ENCODE measurements around the gene KCNQ4.
A peak's percentile ranks its signal among the peaks of the same experiment; 100 is the strongest.

The KCNQ4 gene

DNA sequence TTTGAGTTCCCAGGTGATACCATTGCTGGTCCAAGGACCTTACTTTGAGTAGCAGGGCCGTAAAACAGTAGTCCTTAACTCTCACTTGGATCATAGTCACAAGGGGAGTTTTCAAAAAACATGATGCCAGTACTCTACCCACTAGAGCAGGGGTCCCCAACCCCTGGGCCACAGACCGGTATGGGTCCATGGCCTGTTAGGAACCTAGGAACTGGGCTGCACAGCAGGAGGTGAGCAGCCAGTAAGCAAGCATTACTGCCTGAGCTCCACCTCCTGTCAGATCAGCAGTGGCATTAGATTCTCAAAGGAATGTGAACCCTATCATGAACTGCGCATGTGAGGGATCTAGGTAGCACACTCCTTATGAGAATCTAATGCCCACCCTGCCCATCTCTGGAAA, 39.7 kb upstream of the KCNQ4 start:
- Histone ChIP-seq H3K4me1 (ENCODE audit: control insufficient read depth in 1 of 2, insufficient read depth in 2 of 2, low read length in 2 of 2) (peaks cover 8 to 31% of the 10 kb centered on the region in 2 donors), H3K36me3 (ENCODE audit: control insufficient read depth in 1 of 2, insufficient read depth in 2 of 2, low read length in 2 of 2) (peaks cover 24 to 40% of the 10 kb centered on the region in 2 donors), H3K27ac (ENCODE audit: low read length) (no peak overlapping the region), H3K27me3 (ENCODE audit: low read depth, low read length) (no peaks in the 10 kb centered on the region), H3K4me3 (ENCODE audit: low read depth in 1 of 2, low read length in 2 of 2) (no peak overlapping the region), H3K9me3 (ENCODE audit: control insufficient read depth in 1 of 2, low read length in 2 of 2) (no peaks in the 10 kb centered on the region)

DNA sequence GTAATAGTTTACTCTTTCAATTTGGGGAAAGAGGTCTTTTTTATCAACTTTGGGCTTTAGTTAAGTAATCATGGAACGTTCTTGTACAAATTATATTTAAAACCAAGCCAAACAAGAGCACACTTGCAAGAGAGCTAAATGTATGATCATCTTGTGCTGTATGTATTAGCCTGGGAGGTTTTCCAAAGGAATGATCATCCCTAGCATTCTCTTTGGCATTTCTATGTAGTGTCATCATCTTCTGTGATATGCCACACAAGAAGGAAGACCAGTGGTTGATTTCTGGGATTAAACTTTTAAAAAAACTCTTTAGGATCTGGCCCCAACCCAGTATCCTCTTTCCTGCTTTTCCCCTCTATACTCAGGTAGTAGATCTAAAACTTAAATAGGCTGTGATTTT, 38.4 kb upstream of the KCNQ4 start:
- Histone ChIP-seq H3K36me3 (ENCODE audit: control insufficient read depth in 1 of 2, insufficient read depth in 2 of 2, low read length in 2 of 2) (peaks cover 27 to 33% of the 10 kb centered on the region in 2 donors), H3K9me3 (ENCODE audit: control insufficient read depth in 1 of 2, low read length in 2 of 2) (no peaks in the 10 kb centered on the region), H3K27ac (ENCODE audit: low read length) (no peak overlapping the region), H3K27me3 (ENCODE audit: low read depth, low read length) (no peaks in the 10 kb centered on the region), H3K4me3 (ENCODE audit: low read depth in 1 of 2, low read length in 2 of 2) (no peak overlapping the region), H3K4me1 (ENCODE audit: control insufficient read depth in 1 of 2, insufficient read depth in 2 of 2, low read length in 2 of 2) (peaks cover 8 to 26% of the 10 kb centered on the region in 2 donors)

DNA sequence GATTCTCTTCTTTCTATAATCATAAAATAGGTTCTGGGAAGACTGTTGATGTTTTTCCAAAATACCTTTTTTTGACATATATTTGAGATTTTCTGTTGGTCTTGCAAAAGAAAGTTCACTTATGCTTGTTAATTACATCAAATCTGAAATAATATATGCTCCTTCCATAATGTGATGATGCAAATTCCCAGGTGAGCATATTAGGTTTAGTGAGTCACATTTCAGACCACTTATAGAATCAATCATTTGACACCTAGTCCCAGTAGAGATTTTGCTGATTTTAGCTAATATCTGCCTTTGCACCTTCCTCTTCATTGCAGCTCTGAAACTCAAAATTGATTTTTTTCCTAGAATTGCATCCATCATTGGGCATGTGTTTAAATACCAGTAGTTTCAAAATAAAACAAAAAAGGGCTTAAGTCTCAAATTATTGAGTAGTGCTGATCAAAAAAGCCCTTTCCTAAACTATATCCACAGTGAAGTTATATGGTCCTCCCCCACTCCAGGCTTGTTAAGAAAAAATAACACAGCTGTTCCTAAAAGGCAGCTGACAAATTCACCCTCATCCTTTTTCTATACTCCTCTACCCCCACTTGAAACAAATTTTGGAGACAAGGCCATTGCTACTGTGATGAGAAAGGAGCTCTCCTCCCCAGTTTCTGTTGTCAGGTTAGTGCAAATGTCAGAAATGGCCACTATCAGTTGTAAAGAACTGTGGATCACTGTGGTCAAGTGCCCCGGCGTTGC, 37.1 kb upstream of the KCNQ4 start:
- H3K4me1 ChIP-seq (ENCODE audit: control insufficient read depth in 1 of 2, insufficient read depth in 2 of 2, low read length in 2 of 2), result peaks cover 8 to 13% of the 10 kb centered on the region in 2 donors
- H3K27ac ChIP-seq (ENCODE audit: low read length), result no peak overlapping the region
- peaks cover 30 to 44% of the 10 kb centered on the region in 2 donors for H3K36me3 ChIP-seq (ENCODE audit: control insufficient read depth in 1 of 2, insufficient read depth in 2 of 2, low read length in 2 of 2)
- no peaks in the 10 kb centered on the region for H3K9me3 ChIP-seq (ENCODE audit: control insufficient read depth in 1 of 2, low read length in 2 of 2)
- no peak overlapping the region for H3K4me3 ChIP-seq (ENCODE audit: low read depth in 1 of 2, low read length in 2 of 2)
- H3K27me3 ChIP-seq (ENCODE audit: low read depth, low read length), result no peaks in the 10 kb centered on the region

DNA sequence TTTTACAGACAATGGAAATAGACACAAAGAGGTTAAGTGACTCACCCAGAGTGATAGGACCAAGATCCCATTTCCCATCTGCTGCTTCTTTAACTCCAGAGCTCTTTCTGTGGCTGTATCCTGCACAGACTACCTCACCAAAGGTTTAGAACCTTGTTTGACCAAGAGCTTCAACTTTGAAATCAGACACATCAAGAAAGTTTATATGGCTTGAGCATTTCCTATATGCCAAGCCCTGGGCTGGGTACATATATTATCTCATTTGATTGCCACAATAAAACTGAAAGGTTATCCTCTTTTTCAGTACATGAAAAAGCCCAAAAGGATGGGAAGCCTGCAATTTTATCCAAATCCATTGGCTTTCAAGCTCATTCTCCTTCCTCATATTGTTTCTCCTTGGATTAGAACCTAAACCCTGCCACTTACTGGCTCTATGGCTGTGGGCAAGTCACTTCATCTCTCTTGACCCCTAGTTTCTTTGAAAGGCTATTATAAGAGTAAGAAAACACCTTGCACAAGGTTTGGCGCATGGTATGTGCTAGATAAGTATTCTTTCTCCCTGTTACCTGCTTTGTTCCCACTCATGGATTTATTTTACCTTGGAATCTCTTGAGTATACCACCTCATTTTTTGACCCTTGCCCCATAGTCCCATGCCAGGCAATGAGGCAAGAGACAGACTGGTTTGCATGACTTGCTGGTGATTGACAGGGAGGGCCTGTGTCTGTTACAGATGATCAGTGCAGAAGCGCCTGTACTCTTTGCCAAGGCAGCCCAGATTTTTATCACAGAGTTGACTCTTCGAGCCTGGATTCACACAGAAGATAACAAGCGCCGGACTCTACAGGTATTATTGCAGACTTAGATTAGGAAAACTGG, 34.5 kb upstream of the KCNQ4 start:
- H3K27ac ChIP-seq (ENCODE audit: low read length), result no peak overlapping the region
- H3K4me3 ChIP-seq (ENCODE audit: low read depth in 1 of 2, low read length in 2 of 2), result no peak overlapping the region
- peaks cover 8% of the 10 kb centered on the region in 2 donors for H3K4me1 ChIP-seq (ENCODE audit: control insufficient read depth in 1 of 2, insufficient read depth in 2 of 2, low read length in 2 of 2)
- H3K9me3 ChIP-seq (ENCODE audit: control insufficient read depth in 1 of 2, low read length in 2 of 2), result no peaks in the 10 kb centered on the region
- H3K36me3 ChIP-seq (ENCODE audit: control insufficient read depth in 1 of 2, insufficient read depth in 2 of 2, low read length in 2 of 2), result peaks cover 41 to 51% of the 10 kb centered on the region in 2 donors
- H3K27me3 ChIP-seq (ENCODE audit: low read depth, low read length), result no peaks in the 10 kb centered on the region

DNA sequence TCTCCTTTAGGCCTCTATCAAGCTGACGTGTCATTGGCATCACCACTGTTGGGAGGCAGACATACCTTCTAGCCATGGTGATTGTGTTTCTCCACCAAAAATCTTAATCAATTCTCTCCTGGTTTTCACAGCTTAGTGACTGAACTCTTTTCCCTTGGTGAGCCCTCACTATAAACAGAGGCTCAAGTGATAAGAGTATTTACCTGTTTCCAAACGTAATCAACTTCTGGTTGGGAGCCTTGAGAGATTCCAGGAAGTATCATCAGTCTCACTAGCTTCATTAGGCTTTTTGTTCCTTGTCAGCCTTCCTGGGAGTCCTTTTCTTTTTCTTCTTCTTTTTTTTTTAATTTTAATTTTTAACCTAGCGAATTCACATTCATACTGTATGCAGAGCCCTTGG, 33.8 kb upstream of the KCNQ4 start:
- Histone ChIP-seq H3K9me3 (ENCODE audit: control insufficient read depth in 1 of 2, low read length in 2 of 2) (no peaks in the 10 kb centered on the region), H3K4me1 (ENCODE audit: control insufficient read depth in 1 of 2, insufficient read depth in 2 of 2, low read length in 2 of 2) (peaks cover 8% of the 10 kb centered on the region in 2 donors), H3K36me3 (ENCODE audit: control insufficient read depth in 1 of 2, insufficient read depth in 2 of 2, low read length in 2 of 2) (peaks cover 48 to 52% of the 10 kb centered on the region in 2 donors), H3K27ac (ENCODE audit: low read length) (no peak overlapping the region), H3K27me3 (ENCODE audit: low read depth, low read length) (no peaks in the 10 kb centered on the region), H3K4me3 (ENCODE audit: low read depth in 1 of 2, low read length in 2 of 2) (no peak overlapping the region)

DNA sequence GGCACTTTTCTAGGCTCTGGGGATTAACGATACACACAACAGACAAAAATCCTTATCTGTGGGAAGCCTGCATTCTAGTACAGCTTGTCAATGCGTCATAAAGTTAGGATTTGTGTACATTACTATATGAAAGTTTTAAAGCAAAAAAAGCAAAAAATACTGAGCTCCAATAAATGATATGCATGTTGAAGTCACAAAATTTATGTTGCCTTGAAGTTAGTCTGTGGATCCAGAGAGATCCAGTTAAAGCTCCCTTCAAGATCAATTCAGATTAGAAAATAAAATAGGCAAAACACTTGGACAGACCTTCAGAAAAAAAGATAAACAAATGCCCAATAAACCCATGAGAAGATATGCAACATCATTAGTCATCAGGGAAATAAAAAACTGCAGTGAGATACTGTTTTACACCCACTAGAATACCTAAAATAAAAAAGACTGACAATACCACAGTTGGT, 33.1 kb upstream of the KCNQ4 start:
- H3K27me3 ChIP-seq (ENCODE audit: low read depth, low read length), result no peaks in the 10 kb centered on the region
- H3K36me3 ChIP-seq (ENCODE audit: control insufficient read depth in 1 of 2, insufficient read depth in 2 of 2, low read length in 2 of 2), result peaks cover 55 to 58% of the 10 kb centered on the region in 2 donors
- H3K4me1 ChIP-seq (ENCODE audit: control insufficient read depth in 1 of 2, insufficient read depth in 2 of 2, low read length in 2 of 2), result peaks cover 2 to 8% of the 10 kb centered on the region in 2 donors
- no peak overlapping the region for H3K27ac ChIP-seq (ENCODE audit: low read length)
- no peak overlapping the region for H3K4me3 ChIP-seq (ENCODE audit: low read depth in 1 of 2, low read length in 2 of 2)
- no peaks in the 10 kb centered on the region for H3K9me3 ChIP-seq (ENCODE audit: control insufficient read depth in 1 of 2, low read length in 2 of 2)

DNA sequence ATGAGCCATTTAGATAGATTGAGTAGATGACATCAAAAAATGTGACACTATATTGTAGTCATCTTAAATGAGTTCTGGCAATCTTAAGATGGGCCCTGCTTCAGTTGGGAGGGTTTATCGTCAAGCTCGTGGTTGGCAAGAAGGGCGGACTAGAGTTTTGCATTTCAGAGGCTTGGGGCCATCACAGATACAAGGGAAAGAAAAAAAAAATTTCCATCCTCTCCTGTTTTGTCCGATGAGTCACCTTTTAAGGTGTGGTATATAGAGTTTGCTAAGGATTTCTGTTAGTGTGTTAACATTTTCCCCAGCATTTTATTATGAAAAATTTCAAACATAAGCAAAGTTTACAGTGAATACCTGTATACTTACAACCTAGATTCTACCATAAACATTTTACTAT, 31.8 kb upstream of the KCNQ4 start:
- peaks cover 66 to 69% of the 10 kb centered on the region in 2 donors for H3K36me3 ChIP-seq (ENCODE audit: control insufficient read depth in 1 of 2, insufficient read depth in 2 of 2, low read length in 2 of 2)
- no peaks in the 10 kb centered on the region for H3K9me3 ChIP-seq (ENCODE audit: control insufficient read depth in 1 of 2, low read length in 2 of 2)
- no peaks in the 10 kb centered on the region for H3K27me3 ChIP-seq (ENCODE audit: low read depth, low read length)
- H3K4me1 ChIP-seq (ENCODE audit: control insufficient read depth in 1 of 2, insufficient read depth in 2 of 2, low read length in 2 of 2), result no peaks in the 10 kb centered on the region
- H3K27ac ChIP-seq (ENCODE audit: low read length), result no peak overlapping the region
- no peak overlapping the region for H3K4me3 ChIP-seq (ENCODE audit: low read depth in 1 of 2, low read length in 2 of 2)

DNA sequence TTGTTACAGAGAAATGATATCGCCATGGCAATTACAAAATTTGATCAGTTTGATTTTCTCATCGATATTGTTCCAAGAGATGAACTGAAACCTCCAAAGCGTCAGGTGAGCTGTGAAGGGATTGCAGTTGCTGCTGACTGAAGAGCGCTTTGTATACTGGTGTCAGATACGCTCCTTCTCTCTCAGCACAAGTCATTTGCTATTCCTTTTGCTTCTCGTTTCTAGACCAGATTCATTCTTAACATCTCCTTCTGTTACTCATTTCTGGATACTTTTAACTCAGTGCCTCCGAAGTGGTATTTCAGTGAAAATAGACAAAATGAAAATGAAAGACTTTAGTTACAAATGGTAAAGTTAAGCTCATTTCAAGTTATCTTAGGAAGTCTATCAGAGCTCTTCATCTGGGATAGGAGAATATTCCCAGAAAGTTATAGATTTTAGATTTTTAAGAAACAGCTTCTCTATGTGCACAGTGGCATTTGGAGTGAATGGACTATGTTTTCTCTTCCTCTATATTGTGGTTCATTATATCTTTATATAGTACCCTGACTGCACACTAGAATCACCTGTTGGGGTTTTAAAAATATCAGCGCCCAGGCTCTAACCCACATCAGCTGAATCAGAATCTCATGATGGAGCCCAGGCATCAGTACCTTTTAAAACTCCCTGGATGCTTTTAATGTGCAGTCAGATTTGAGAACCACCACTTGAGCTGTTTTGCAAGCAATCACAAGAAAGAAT, 30.3 kb upstream of the KCNQ4 start:
- no peaks in the 10 kb centered on the region for H3K9me3 ChIP-seq (ENCODE audit: control insufficient read depth in 1 of 2, low read length in 2 of 2)
- H3K4me1 ChIP-seq (ENCODE audit: control insufficient read depth in 1 of 2, insufficient read depth in 2 of 2, low read length in 2 of 2), result no peaks in the 10 kb centered on the region
- peaks cover 71 to 75% of the 10 kb centered on the region in 2 donors for H3K36me3 ChIP-seq (ENCODE audit: control insufficient read depth in 1 of 2, insufficient read depth in 2 of 2, low read length in 2 of 2)
- H3K4me3 ChIP-seq (ENCODE audit: low read depth in 1 of 2, low read length in 2 of 2), result no peak overlapping the region
- H3K27me3 ChIP-seq (ENCODE audit: low read depth, low read length), result no peaks in the 10 kb centered on the region
- peak overlapping the region; percentile 12 for H3K27ac ChIP-seq (ENCODE audit: low read length)

DNA sequence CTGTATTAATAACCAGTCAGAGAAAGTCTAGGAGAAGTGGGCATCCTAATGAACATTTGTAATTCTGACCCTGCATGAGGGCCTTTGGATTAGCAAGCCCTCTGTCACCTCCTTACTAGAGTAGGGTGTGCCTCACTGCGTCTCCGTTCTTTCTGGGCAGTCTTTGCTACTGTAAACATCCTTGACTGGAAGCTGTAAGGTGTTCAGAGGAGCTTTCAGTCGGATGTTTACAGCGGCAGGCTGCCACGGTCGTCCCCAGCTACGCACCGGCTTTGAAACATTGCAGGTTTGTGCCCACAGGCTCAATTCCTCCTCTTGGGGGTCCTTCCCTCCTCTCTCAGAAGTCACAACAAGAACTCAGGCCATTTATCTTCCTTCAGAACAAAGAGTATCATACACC, 29.4 kb upstream of the KCNQ4 start:
- Histone ChIP-seq H3K4me1 (ENCODE audit: control insufficient read depth in 1 of 2, insufficient read depth in 2 of 2, low read length in 2 of 2) (no peaks in the 10 kb centered on the region), H3K9me3 (ENCODE audit: control insufficient read depth in 1 of 2, low read length in 2 of 2) (no peaks in the 10 kb centered on the region), H3K27ac (ENCODE audit: low read length) (peak overlapping the region; percentile 70), H3K4me3 (ENCODE audit: low read depth in 1 of 2, low read length in 2 of 2) (no peak overlapping the region), H3K36me3 (ENCODE audit: control insufficient read depth in 1 of 2, insufficient read depth in 2 of 2, low read length in 2 of 2) (peaks cover 70 to 72% of the 10 kb centered on the region in 2 donors), H3K27me3 (ENCODE audit: low read depth, low read length) (no peaks in the 10 kb centered on the region)

DNA sequence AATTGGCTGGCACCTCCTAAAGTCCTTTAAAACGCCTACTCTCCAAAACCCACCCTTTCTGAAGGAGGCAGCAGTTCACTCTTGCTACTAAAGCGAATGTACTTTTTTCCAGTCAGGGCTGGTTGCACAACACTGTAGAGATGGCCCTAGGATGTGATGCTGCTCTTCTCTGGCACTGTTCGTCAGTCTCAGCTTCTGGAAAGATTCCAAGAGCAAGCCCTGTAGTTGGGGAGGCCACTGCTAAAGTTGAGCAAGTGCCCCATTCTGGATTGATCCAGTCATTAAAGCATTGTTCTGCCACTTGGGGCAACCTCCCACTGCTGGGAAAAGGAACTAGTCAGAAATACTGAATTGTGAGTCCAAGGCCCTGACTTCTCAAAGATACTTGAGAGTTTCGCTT, 28.5 kb upstream of the KCNQ4 start:
- H3K27me3 ChIP-seq (ENCODE audit: low read depth, low read length), result no peaks in the 10 kb centered on the region
- peaks cover 66 to 75% of the 10 kb centered on the region in 2 donors for H3K36me3 ChIP-seq (ENCODE audit: control insufficient read depth in 1 of 2, insufficient read depth in 2 of 2, low read length in 2 of 2)
- H3K9me3 ChIP-seq (ENCODE audit: control insufficient read depth in 1 of 2, low read length in 2 of 2), result no peaks in the 10 kb centered on the region
- no peak overlapping the region for H3K4me3 ChIP-seq (ENCODE audit: low read depth in 1 of 2, low read length in 2 of 2)
- peak overlapping the region; percentile 70 for H3K27ac ChIP-seq (ENCODE audit: low read length)
- H3K4me1 ChIP-seq (ENCODE audit: control insufficient read depth in 1 of 2, insufficient read depth in 2 of 2, low read length in 2 of 2), result no peaks in the 10 kb centered on the region

DNA sequence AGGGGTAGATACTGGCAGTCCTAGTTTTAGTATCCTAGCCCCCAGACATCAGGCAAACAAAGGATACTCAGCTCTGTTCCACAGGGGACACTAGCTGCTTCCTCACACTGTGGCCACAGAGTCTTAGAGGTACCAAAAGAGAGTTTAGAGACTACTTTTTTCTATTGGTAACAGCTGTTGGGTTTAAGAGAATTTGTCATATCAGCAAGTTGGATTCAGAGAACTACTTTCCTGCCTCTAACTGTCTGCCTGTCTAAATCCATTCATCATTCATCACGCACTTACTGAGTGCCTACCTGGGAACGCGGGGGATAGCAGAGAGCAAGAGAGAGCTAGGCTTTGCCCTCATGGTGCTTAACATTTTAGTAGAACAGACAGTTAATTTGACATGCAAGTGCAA, 27.1 kb upstream of the KCNQ4 start:
- H3K36me3 ChIP-seq (ENCODE audit: control insufficient read depth in 1 of 2, insufficient read depth in 2 of 2, low read length in 2 of 2), result peaks cover 68 to 70% of the 10 kb centered on the region in 2 donors

More for the DNA sequence above, 27.1 kb upstream of the KCNQ4 start:
- Histone ChIP-seq H3K9me3 (ENCODE audit: control insufficient read depth in 1 of 2, low read length in 2 of 2) (no peaks in the 10 kb centered on the region), H3K4me1 (ENCODE audit: control insufficient read depth in 1 of 2, insufficient read depth in 2 of 2, low read length in 2 of 2) (no peaks in the 10 kb centered on the region), H3K27me3 (ENCODE audit: low read depth, low read length) (no peaks in the 10 kb centered on the region), H3K4me3 (ENCODE audit: low read depth in 1 of 2, low read length in 2 of 2) (no peak overlapping the region), H3K27ac (ENCODE audit: low read length) (no peak overlapping the region)

Measured in muscle layer of duodenum (tissue), 2 donors.